IPS DF 4.7 (cell line): ENCODE results near the gene FGF22.
"Not testable (repeated sequence)": the region's sequence is repeated elsewhere in the genome, so short reads cannot be mapped to it uniquely, and the experiment has no call there.

Source experiments
- DNase-seq: peaks from one replicate; pipeline ENCODE4 v3.0.0-alpha.2; 2013; ENCODE audit warnings: low spot score; ENCODE audit errors: extremely low read depth

Gene FGF22

DNA sequence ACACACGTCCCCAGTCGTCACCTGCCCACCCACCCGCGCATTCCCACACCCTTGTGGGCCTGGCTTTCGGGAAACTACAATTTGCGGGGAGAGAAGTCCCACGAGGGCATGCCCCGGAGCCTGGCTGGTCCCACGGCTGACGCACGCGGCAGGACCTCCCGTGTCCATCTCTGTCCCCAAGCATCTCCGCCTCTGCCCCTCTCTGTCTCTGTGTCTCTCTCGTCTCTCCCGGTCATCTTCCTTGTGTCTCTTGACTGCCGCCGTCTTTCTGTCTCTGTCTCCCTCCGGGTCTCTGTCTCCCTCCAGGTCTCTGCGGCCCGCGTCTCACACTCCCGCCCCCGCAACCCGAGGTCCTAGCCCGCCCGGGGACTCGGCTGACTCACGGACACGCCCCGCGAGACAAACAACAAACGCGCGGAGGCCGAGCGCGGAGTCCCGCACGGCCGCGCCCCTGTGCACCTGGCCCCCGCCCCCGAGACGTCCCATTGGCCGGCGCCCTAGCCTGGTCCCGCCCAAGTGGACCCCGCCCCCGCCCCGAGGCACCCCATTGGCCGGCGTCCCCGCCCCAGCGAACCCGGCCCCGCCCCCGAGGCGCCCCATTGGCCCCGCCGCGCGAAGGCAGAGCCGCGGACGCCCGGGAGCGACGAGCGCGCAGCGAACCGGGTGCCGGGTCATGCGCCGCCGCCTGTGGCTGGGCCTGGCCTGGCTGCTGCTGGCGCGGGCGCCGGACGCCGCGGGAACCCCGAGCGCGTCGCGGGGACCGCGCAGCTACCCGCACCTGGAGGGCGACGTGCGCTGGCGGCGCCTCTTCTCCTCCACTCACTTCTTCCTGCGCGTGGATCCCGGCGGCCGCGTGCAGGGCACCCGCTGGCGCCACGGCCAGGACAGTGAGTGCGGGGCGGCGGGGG lies at the start of gene FGF22:
FGF22 (plus strand) TSS at position 627 of the 908 bp plus-strand sequence; CDS start at position 674, 47 bp downstream.
- no peak for DNase-seq

DNA sequence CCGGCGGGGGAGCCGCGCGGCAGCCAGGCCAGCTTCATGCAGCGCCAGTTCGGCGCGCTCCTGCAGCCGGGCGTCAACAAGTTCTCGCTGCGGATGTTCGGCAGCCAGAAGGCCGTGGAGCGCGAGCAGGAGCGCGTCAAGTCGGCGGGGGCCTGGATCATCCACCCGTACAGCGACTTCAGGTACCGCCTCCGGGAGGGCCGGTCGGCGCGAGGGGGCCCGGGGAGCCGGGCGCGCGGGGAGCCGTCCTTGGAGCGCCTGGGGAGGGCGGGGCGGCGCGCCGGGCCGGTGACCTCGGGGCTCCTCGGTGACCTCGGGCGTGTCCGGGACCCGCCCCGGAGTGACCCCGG lies 49.3 kb upstream of the FGF22 start:
- DNase-seq, result no peak

DNA sequence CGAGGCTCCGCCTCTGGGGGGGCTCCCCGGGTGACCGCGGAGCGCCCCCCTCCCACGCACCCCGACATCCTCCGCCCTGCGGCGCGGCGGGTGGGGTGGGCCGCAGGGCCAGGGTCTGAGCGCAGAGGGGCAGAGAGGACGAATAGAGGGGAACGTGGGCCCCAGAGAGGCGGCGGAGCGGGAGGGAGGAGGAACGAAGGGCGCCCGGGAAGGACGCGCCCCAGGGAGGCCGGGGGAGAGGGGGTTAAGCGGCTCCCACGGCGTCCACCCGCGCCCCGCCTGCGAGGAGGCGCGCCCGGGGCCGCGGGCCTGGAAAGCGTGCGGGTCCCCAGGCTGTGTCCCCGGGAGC lies 49.0 kb upstream of the FGF22 start:
- DNase-seq, result no peak

DNA sequence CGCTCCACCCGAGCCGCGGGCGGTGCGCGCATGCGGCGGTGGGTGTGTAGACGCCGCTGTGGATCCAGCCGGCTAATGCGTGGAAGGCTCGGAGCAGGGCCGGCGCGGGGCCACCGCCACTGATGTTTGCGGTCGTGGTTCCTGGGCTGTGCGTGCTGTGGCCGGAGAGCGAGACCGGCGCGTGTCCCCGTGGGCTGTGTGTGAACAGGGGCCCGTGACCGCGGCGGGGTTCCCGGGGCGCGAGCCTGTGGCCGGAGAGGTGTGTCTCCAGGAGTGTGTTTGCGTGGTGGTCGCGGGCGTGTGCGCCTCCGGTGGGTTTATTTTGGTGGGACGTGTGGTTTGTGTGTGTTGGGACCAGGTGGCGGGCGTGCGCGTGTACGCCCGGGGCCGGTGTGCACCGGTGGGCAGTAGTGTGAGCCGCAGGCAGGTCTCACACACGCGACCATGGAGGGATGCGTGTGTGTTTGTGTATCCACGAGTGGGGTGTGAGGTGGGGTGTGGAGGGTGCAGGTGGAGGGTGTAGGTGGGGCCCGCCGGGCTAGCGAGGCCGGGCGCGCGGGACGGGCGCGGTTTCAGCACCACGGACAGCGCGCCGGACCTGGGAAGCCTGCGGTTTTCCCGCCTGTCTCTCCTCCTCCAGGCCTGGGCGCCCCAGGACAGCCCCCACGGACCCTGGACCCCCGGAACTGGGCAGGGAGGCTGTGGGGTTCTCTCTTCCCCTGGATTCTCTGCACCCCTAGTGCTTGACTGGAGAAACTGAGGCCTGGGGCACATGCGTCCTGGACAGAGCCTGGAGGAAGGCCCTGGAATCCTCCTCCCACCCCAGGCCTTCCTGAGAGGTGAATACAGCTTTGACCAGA lies 48.4 kb upstream of the FGF22 start:
- DNase-seq, result no peak

DNA sequence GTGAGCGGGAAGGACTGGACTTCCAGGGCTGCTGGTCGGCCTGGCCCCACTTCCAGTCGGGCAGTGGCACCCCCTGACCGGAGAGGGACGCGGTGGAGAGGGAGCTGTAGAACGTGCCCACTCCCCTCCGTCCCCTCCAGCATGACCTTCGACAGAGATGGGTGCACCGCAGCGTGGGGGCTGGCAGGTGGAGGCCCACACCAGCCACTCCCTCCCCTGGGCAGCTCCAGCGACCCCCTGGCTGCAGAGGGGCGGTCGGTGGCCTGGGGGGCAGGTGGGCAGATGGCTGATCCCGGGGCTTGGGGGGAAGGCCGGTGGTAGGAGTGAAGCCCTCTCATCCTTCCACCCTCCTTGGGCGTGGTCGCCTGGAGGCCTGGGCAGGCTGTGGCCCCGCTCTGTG lies 47.6 kb upstream of the FGF22 start:
- DNase-seq, result no peak

DNA sequence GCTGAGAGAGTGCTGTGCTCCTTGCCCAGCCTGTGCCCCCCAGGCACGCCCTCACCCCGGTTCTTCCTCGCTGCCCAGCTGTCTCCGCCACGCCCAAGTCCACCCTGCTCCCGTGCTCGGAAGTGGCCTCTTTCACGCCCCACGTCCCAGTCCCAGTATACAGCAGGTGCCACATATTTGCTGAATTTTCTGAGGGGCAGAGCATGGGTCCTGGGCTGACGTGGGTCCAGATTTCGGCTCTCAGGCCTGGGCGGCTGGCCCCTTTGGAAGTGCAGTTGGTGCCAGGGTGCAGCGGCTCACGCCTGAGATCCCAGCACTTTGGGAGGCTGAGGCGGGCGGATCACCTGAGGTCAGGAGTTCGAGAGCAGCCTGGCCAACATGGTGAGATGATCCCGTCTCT lies 46.6 kb upstream of the FGF22 start:
- DNase-seq, result no peak

DNA sequence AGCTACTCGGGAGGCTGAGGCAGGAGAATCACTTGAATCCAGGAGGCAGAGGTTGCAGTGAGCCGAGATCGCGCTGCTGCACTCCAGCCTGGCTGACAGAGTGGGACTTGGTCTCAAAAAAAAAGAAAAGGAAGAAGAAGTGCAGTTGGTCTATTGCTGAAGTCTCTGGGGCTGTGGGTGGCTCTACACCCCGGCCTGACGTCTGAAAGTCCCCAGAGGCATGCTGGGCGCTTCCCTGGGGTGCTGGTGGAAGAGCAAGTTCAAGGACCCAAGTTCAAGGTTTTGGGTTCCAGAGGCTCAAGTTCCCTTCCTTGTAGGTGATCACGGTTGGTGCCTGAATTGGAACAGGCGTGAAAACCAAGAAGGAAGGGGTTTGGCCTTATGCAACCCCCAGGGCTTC lies 46.2 kb upstream of the FGF22 start:
- DNase-seq, result no peak

DNA sequence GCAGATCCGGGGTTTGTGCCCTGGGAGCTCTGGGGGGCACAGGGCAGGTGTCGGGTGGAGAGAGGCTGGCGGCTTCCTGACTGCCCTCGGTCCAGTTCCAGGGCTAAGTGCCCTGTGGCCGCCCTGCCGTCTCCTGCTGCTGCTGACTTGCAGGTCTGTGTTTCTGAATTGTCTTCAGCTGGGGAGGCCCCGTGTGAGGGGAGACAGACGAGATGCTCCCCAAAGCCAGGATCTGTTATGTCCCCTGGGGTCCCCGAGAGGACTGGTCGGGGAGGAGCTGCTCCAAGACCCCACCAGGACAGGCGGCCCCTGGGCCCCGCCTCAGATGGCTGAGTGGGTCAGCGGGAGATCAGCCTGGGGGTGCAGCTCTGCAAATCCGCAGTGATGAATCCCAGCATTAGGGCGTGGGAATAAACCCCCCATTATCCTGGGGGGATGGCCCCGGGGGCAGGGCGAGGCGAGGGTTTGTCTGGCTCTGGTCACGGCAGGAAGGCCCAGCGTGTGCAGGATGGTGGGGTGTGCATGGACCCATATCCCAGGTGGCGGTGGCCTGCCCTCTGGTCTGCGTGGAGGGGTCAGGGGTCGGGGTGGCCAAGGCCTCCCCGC lies 45.3 kb upstream of the FGF22 start:
- DNase-seq, result no peak

DNA sequence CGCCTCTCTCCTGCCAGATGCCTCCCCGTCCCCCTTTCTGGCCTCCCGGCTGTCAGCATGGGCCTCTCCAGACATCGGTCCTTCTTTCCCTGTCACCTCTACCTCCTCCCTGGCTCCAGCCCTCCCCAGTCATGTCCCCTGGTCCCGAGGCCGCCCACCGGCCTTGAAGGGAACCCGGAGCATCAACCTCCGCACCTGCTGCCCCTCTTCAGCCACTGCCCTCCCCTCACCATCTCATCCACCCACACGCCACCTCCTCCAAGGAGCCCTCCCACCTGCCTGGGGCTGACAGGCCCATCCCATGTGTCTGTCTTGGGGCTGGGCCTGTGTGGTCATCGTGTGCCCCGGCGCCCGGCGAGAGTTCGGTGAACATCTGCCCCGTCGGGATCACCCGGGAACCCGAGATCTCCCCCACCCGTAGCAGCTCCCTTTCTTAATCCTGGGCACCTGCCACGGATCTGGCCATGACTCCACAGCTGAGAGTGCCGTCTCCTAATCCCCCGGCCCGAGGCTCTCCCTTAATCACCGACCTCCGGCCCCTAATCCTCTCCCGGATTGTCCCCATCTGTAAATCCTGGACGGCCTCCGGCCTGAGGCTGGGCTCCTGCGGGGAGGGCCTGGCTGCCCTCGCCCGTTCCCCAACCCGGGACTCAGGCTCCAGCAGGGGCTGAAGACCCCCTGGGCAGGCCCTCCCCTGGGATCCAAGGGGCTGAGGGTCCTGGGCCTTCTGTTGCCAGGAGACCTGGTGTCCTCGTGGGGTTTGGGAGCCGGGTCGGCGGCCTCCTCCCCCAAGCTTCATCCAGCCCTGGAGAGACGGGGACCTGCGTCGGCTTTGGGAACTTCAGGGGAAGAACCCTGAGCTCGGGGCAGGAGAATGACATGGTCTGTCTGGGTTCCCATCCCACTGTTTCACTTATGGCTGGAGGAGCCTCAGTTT lies 44.1 kb upstream of the FGF22 start:
- DNase-seq, result no peak

DNA sequence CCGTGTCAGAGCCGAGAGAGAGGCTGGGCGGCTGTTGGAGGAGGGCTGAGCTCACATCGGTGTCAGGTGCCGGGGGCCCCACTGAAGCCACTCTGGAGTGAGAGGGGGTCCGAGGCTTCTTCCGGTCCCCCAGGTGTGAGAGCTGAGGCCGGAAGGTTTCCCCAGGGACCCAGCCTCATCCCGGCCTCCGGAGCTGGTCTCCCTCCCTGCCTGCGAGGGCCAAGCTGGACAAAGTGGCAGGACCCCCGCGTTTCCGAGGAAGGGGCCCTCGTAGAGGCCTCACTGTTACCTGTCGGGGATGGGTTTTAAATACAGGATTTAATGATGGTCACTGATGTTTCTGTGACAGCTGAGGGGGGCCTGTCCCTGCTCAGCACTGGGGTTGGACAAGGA lies 43.4 kb upstream of the FGF22 start:
- no peak for DNase-seq

DNA sequence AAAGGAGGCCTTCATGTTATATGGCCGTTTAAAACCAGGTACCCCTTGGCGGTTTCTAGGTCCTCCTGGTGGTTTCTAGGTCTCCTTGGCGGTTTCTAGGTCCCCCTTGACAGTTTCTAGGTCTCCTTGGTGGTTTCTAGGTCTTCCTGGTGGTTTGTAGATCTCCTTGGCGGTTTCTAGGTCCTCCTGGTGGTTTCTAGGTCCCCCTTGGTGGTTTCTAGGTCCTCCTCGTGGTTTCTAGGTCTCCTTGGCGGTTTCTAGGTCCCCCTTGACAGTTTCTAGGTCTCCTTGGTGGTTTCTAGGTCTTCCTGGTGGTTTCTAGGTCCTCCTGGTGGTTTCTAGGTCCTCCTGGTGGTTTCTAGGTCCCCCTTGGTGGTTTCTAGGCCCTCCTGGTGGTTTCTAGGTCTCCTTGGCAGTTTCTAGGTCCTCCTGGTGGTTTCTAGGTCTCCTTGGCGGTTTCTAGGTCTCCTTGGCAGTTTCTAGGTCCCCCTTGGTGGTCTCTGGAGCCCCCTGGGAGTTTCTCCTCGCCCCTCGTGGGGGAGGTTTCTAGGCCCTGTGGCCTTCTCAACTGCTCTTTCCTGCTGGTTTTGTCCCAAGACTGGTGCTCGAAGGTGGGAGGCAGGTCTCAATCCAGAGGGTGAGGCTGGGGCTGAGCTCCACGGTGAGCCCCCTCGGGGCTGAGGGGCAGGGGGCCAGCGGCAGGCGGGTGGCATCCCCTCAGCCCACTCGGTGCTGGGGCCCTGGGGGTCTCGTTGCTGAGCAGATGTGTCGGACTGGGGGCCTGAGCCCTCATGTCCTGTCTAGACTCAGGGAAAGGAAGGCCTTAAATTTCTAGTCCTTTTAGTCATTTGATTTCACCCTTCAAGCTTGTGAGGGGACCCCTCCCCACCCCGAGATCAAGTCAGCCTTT lies 42.0 kb upstream of the FGF22 start:
- DNase-seq, result no peak

DNA sequence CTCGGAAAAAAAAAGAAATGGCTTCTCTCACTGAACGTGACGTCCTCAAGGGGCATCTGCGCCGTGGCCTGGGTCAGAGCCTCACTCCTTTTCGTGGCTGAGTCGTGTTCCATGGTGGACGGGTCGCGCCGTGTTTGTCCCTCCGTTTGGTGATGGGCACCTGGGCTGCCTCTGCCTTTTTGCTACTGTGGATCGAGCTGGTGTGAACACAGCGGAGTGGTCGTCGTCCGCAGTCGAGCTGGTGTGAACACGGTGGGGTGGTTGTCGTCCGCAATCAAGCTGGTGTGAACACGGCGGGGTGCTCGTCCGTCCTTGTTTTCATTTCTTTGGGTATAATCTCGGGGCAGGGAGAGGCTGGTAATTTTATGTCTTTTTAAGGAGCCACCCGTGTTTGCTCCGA lies 38.4 kb upstream of the FGF22 start:
- no peak for DNase-seq

DNA sequence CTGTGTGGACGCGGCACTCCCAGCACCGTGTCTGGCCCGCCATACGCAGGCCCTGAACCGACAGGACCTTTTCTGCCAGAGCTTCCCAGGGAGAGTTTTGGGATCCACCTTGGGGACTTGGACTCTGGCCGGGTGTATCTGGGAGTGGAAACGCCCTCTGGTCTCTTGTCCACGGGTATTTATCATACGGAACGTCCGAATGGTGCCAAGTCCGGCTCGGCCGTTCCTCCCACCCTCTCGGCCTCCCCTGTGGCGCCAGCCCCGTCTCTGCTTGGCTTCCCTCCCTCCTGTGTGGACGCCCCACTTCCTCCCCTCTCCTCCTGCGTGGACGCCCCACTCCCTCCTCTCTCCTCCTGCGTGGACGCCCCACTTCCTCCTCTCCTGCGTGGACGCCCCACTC lies 37.9 kb upstream of the FGF22 start:
- no peak for DNase-seq

DNA sequence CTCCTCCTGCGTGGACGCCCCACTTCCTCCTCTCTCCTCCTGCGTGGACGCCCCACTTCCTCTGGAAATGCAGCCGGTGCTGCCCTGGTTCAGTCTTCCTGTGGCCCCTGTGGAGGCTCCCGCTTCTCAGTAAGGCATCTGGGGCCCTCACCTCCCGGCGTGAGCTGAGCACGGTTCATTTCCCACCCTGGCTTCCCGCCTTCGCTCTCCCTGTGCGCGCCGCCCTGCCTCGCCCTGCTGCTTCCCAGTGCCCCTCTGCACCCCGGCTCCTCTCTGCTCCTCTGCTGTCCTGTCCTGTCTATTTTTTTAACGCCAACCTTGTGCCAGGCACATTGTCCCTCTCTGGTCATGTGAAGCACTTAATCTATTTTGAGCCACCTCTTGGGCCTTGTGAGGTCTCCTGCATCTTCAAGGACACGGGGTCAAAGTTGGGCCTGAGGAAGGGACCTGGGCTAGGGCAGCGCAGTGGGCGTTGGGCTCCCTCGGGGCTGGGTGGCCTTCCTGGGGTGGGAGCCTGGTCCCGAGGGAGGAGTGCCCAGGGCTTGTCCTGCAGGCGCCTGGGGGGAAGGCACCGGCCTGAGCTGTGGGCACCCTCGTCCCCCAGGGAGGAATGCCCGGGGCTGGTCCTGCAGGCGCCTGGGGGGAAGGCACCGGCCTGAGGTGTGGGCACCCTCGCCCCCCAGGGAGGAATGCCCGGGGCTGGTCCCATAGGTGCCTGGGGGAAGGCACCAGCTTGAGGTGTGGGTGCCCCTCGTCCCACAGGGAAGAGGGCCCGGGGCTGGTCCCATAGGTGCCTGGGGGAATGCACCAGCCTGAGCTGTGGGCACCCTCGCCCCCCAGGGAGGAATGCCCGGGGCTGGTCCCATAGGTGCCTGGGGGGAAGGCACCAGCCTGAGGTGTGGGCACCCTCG lies 37.0 kb upstream of the FGF22 start:
- no peak for DNase-seq

DNA sequence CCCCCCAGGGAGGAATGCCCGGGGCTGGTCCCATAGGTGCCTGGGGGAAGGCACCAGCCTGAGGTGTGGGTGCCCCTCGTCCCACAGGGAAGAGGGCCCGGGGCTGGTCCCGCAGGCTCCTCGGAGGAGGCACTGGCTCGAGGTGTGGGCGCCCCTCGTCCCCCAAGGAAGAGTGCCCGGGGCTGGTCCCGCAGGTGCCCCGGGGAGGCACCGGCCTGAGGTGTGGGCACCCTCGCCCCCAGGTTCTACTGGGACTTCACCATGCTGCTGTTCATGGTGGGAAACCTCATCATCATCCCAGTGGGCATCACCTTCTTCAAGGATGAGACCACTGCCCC lies 36.4 kb upstream of the FGF22 start:
- DNase-seq, result not testable (repeated sequence)

DNA sequence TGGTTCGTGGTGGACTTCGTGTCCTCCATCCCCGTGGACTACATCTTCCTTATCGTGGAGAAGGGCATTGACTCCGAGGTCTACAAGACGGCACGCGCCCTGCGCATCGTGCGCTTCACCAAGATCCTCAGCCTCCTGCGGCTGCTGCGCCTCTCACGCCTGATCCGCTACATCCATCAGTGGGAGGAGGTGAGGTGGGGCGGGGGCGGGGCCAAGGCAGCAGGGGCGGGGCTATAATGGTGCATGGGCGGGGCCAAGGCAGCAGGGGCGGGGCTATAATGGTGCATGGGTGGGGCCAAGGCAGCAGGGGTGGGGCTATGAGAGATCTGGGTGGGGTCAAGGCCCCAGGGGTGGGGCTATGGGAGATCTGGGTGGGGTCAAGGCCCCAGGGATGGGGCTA lies 35.9 kb upstream of the FGF22 start:
- not testable (repeated sequence) for DNase-seq

DNA sequence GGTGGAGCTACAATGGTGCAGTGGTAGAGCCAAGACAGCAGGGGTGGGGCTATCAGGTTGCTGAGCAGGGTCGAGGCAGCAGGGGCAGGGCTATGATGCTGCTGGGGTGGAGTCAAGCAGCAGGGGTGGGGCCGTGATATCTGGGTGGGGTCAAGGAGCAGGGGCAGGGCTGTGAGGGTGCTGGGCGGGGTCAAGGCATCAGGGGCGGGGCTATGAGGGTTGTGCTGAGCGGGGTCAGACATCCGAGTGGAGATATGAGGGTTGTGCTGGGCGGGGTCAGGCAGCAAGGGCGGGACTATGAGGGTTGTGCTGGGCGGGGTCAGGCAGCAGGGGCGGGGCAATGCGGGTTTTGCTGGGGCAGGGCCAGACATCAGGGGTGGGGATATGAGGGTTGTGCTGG lies 35.3 kb upstream of the FGF22 start:
- DNase-seq, result no peak

DNA sequence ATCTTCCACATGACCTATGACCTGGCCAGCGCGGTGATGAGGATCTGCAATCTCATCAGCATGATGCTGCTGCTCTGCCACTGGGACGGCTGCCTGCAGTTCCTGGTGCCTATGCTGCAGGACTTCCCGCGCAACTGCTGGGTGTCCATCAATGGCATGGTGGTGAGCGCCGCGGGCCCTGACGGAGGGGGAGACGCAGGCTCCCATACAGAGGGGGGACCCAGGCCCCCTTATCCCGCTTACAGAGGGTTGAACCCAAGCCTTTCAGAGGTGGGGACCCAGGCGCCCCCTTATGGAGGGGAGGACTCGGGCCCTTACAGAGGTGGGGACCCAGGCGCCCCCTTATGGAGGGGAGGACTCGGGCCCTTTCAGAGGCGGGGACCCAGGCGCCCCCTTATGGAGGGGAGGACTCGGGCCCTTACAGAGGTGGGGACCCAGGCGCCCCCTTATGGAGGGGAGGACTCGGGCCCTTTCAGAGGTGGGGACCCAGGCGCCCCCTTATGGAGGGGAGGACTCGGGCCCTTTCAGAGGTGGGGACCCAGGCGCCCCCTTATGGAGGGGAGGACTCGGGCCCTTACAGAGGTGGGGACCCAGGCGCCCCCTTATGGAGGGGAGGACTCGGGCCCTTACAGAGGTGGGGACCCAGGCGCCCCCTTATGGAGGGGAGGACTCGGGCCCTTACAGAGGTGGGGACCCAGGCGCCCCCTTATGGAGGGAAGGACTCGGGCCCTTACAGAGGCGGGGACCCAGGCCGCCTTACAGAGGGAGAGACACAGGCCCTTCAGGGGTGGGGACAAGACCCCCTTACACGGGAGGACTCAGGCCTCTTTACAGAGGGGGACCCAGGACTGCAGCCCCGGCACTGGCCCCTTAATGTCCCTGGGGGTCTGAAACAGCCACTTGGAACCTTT lies 34.4 kb upstream of the FGF22 start:
- not testable (repeated sequence) for DNase-seq
